ENCODE results near the gene HINT3.

DNA sequence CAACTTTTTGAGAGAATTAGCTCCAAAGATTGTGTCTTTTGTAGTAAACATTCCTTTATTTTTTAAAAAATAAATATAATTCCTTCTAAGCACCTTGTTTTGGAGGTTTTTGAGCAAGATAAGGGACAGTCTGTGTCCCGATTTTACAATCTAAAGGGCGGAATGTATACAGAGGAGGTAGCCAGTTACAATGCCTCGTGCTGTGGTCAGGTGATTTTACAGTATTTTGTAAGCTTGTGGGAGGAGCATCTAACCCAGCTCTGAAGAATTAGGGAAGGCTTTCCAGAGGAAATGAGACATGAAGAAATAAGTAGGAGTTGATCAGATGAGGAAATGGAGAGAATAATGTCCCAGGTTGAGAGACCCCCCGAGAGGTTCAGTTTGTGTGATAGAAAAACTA, 1.3 kb downstream of the HINT3 start:
- TF ChIP-seq CTCF (conservative IDR thresholded peaks at IDR 0.05 in 1 of 2, IDR thresholded peaks at IDR 0.05 in 1 of 2; ENCODE audit: extremely low read depth in 1 of 2, insufficient read depth in 1 of 2, low read depth in 1 of 2, low read length in 2 of 2), result no peak
- no peak for TF ChIP-seq EZH2 (IDR thresholded peaks at IDR 0.05; ENCODE audit: borderline replicate concordance, low read length)

Measured in mammary epithelial cell (primary cell).